AG09319 (cell line): ENCODE results near the gene TRPV5.
"Not testable (repeated sequence)": the region's sequence is repeated elsewhere in the genome, so short reads cannot be mapped to it uniquely, and the experiment has no call there.

Source experiments
- DNase-seq: peaks from one replicate; pipeline ENCODE4 v3.0.0-alpha.2; 2010; ENCODE audit warnings: low read depth; ENCODE audit errors: extremely low read depth
- CTCF ChIP-seq: IDR thresholded peaks from 2 replicates; pipeline ENCODE4 v1.5.1; 2011; ENCODE audit warnings: low read depth, mild to moderate bottlenecking, inconsistent platforms, low read length, moderate library complexity

Gene TRPV5

GRCh38 chr7:142933624-142934023 lies at the start of gene TRPV5:
TSS of gene TRPV5 (minus strand) at chr7:142933746. CDS start at chr7:142933459, 287 bp downstream.
- TF ChIP-seq CTCF: no peak
- no peak for DNase-seq

GRCh38 chr7:142978402-142978801 lies 44.9 kb upstream of the TRPV5 start:
- not testable (repeated sequence) for DNase-seq

- DNase-seq: no peak
- TF ChIP-seq CTCF: no peak
These were observed 41.1 kb upstream of the TRPV5 start for GRCh38 chr7:142974626-142975025.

- no peak for TF ChIP-seq CTCF
- DNase-seq: no peak
These were observed 35.6 kb upstream of the TRPV5 start for GRCh38 chr7:142969183-142969582.

GRCh38 chr7:142968229-142968628 lies 34.7 kb upstream of the TRPV5 start:
- TF ChIP-seq CTCF: no peak
- no peak for DNase-seq

- TF ChIP-seq CTCF: no peak
- DNase-seq: no peak
These were observed 31.1 kb upstream of the TRPV5 start for GRCh38 chr7:142964502-142965246.

- no peak for DNase-seq
- TF ChIP-seq CTCF: no peak
These were observed 30.4 kb upstream of the TRPV5 start for GRCh38 chr7:142963993-142964392.

GRCh38 chr7:142962991-142963390 lies 29.4 kb upstream of the TRPV5 start:
- no peak for DNase-seq
- no peak for TF ChIP-seq CTCF
